OCI-LY1 (cell line): ENCODE data around the gene LMTK2.

Experiments used
- CTCF ChIP-seq: fragments of 200-600 bp; sonication (generic), shearing (Covaris generic); IDR thresholded peaks from 2 replicates; pipeline ENCODE4 v1.5.1; 2017; ENCODE audit warnings: mild to moderate bottlenecking, antibody characterized with exemption, low read length, moderate library complexity, mixed read lengths
- EZH2 ChIP-seq: fragments of 200-600 bp; sonication (generic), shearing (Covaris generic); IDR thresholded peaks from 2 replicates; pipeline ENCODE4 v1.8.0; 2017; ENCODE audit warnings: borderline replicate concordance, mixed run types, mild to moderate bottlenecking, antibody characterized with exemption, low read length, moderate library complexity, mixed read lengths

- no peak for TF ChIP-seq CTCF
- no peak for TF ChIP-seq EZH2
Observed at GRCh38 chr7:98166668-98166970, 60.0 kb downstream of the LMTK2 start.
